Liver (tissue), 3 donors: ENCODE data around the gene CCSAP.

Experiments used
- CTCF ChIP-seq: fragments of 150-350 bp; IDR thresholded peaks from 2 replicates; pipeline ENCODE4 v1.5.1; 2017; ENCODE audit warnings: improper control_type of control experiment, low read depth, low read length; ENCODE audit not compliant: missing input control
- FOXA1 ChIP-seq: IDR thresholded peaks from 2 replicates; pipeline ENCODE4 v1.6.1; 2016; ENCODE audit warnings: antibody characterized with exemption
- RAD21 ChIP-seq, 2 donors: IDR thresholded peaks; 2 replicates each; pipeline ENCODE4 v1.6.1; 2016; ENCODE audit warnings: antibody characterized with exemption in 2 of 2, mild to moderate bottlenecking in 2 of 2
- TAF1 ChIP-seq: conservative IDR thresholded peaks from 2 replicates; pipeline ENCODE4 v1.6.1; 2016; ENCODE audit warnings: antibody characterized with exemption, mild to moderate bottlenecking
- YY1 ChIP-seq: IDR thresholded peaks from 2 replicates; pipeline ENCODE4 v1.6.1; 2016; ENCODE audit warnings: antibody characterized with exemption, mild to moderate bottlenecking
- donor health status: healthy.
- donor health status: healthy.

DNA sequence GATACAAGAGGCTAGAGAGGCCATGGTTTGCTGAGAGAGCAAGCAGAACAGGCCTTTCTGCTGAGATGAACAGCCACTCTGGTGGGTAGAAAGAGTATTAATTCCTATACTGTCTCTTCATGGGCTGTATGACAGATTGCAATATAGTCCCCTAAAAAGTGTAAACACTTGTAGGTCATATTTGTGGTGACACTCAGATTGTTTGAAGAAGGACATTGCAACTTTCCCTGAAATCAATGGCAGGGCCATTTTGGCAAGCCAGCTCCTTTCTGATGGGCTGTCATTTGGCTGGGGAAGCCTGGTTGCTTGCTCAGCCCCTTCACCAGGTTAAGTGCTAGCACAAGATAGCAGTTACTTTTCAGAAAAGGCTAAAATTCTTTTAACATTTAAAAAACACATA is 44.4 kb downstream of the CCSAP start:
- TF ChIP-seq CTCF, result no peak
- peak; percentile 38 for TF ChIP-seq TAF1
- TF ChIP-seq FOXA1, result no peak
- peak; percentile 25 to 36 for TF ChIP-seq RAD21 (IDR thresholded peaks at IDR 0.05)
- TF ChIP-seq YY1, result peak; percentile 95
